Skeletal muscle satellite cell (primary cell): ENCODE results near the gene EFNA4. TPM values are rescaled to one million over a fixed set of nuclear protein-coding genes. Genes with fewer than 3 reads are reported as not detected.

ENCODE experiments used
- H3K27me3 ChIP-seq: 2 replicates; pipeline ENCODE4 v1.7.0; 2013; ENCODE audit warnings: low read length; ENCODE audit not compliant: control insufficient read depth, insufficient read depth
- H3K36me3 ChIP-seq: 2 replicates; pipeline ENCODE4 v1.7.0; 2013; ENCODE audit warnings: mild to moderate bottlenecking, control low read depth, low read length; ENCODE audit not compliant: insufficient read depth
- H3K4me1 ChIP-seq: 2 replicates; pipeline ENCODE4 v1.7.0; 2013; ENCODE audit warnings: low read length; ENCODE audit not compliant: control insufficient read depth, insufficient read depth
- H3K4me2 ChIP-seq: 2 replicates; pipeline ENCODE4 v1.7.0; 2013; ENCODE audit warnings: mild to moderate bottlenecking, low read length
- H3K4me3 ChIP-seq: 2 replicates; pipeline ENCODE4 v1.7.0; 2013; ENCODE audit warnings: low read length
- H3K9ac ChIP-seq: 2 replicates; pipeline ENCODE4 v1.7.0; 2013; ENCODE audit warnings: mild to moderate bottlenecking, low read depth, low read length, moderate library complexity
- H3K9me3 ChIP-seq: replicated peaks from 2 replicates; pipeline ENCODE4 v1.7.0; 2013; ENCODE audit warnings: mild to moderate bottlenecking, control low read depth, low read length
- total RNA-seq: library from RNA; depleted of rRNA; stranded (reverse); fragments of >200 nt; gene quantifications from 2 replicates; pipeline ENCODE4 v1.2.3, GENCODE V29; 2012; rRNA removed

Gene EFNA4, protein sequence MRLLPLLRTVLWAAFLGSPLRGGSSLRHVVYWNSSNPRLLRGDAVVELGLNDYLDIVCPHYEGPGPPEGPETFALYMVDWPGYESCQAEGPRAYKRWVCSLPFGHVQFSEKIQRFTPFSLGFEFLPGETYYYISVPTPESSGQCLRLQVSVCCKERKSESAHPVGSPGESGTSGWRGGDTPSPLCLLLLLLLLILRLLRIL
- 1.8 and 2.4 TPM in 2 replicates for total RNA-seq

GRCh38 chr1:155063550-155064110 lies at the start of gene EFNA4:
Gene EFNA4, plus strand, starts transcription at chr1:155063740. Its CDS starts 84 bp downstream, at chr1:155063824.
- H3K27me3 ChIP-seq = no peaks in the 10 kb centered on the region
- H3K9ac ChIP-seq = peak within 1 kb of the TSS; percentile 91
- peaks cover 14% of the 10 kb centered on the region for H3K4me1 ChIP-seq
- peaks cover 10% of the 10 kb centered on the region for H3K36me3 ChIP-seq
- H3K4me2 ChIP-seq = peak within 1 kb of the TSS; percentile 99
- peak within 1 kb of the TSS; percentile 99 for H3K4me3 ChIP-seq
- H3K9me3 ChIP-seq = no peaks in the 10 kb centered on the region

GRCh38 chr1:155014709-155015508 lies 48.6 kb upstream of the EFNA4 start:
- H3K9ac ChIP-seq = no peak overlapping the region
- H3K4me2 ChIP-seq = no peak overlapping the region
- H3K27me3 ChIP-seq = no peaks in the 10 kb centered on the region
- no peak overlapping the region for H3K4me3 ChIP-seq
- H3K9me3 ChIP-seq = no peaks in the 10 kb centered on the region
- peaks cover 39% of the 10 kb centered on the region for H3K36me3 ChIP-seq
- H3K4me1 ChIP-seq = peaks cover 35% of the 10 kb centered on the region

DNA sequence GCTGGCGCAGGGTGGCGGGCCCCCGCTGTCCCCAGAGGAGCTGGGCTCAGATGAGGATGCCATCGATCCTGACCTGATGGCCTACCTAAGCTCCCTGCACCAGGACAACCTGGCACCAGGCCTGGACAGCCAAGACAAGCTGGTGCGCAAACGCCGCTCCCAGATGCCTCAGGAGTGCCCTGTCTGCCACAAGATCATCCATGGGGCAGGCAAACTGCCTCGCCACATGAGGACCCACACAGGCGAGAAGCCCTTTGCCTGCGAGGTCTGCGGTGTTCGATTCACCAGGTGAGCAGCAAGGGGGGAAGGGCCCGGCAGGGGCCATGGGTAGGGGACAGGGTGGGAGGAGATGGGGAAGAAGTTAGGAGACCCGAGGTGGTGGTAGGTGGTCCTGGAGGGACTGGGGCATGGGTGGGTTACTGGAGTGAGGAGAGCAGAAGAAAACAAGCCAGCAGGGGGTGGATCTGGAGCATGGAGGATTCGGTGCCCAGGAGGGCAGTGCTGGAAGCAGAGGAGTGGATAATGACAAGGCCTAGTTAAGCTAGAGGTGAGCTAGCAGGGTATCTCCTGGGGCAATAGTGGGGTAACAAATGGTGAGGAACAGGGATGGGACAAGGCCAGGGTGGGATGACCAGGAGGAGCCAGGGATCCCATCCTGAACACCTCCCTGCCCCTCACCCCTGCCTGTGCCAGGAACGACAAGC lies 47.9 kb upstream of the EFNA4 start:
- Histone ChIP-seq H3K4me2 (no peak overlapping the region), H3K4me1 (peaks cover 35% of the 10 kb centered on the region), H3K9me3 (no peaks in the 10 kb centered on the region), H3K4me3 (no peak overlapping the region), H3K9ac (no peak overlapping the region), H3K36me3 (peaks cover 36% of the 10 kb centered on the region), H3K27me3 (no peaks in the 10 kb centered on the region)

GRCh38 chr1:155016231-155016831 lies 47.2 kb upstream of the EFNA4 start:
- no peak overlapping the region for H3K4me3 ChIP-seq

GRCh38 chr1:155017041-155017945 lies 46.2 kb upstream of the EFNA4 start:
- Histone ChIP-seq H3K27me3 (no peaks in the 10 kb centered on the region), H3K9me3 (no peaks in the 10 kb centered on the region), H3K36me3 (peaks cover 34% of the 10 kb centered on the region), H3K4me1 (peaks cover 27% of the 10 kb centered on the region), H3K4me2 (peak overlapping the region; percentile 80), H3K4me3 (peak overlapping the region; percentile 54), H3K9ac (peak overlapping the region; percentile 62)

More at GRCh38 chr1:155016231-155016831, 47.2 kb upstream of the EFNA4 start:
- peaks cover 36% of the 10 kb centered on the region for H3K36me3 ChIP-seq
- no peak overlapping the region for H3K4me2 ChIP-seq
- no peak overlapping the region for H3K9ac ChIP-seq
- peaks cover 35% of the 10 kb centered on the region for H3K4me1 ChIP-seq
- no peaks in the 10 kb centered on the region for H3K9me3 ChIP-seq
- no peaks in the 10 kb centered on the region for H3K27me3 ChIP-seq

GRCh38 chr1:155017946-155018316 lies 45.6 kb upstream of the EFNA4 start:
- H3K36me3 ChIP-seq = peaks cover 32% of the 10 kb centered on the region

GRCh38 chr1:155018617-155019348 lies 44.8 kb upstream of the EFNA4 start:
- Histone ChIP-seq H3K9ac (no peak overlapping the region), H3K4me3 (no peak overlapping the region), H3K4me2 (peak overlapping the region; percentile 32), H3K27me3 (no peaks in the 10 kb centered on the region), H3K9me3 (no peaks in the 10 kb centered on the region), H3K4me1 (peaks cover 24% of the 10 kb centered on the region), H3K36me3 (peaks cover 32% of the 10 kb centered on the region)

More at GRCh38 chr1:155017946-155018316, 45.6 kb upstream of the EFNA4 start:
- Histone ChIP-seq H3K27me3 (no peaks in the 10 kb centered on the region), H3K4me1 (peaks cover 24% of the 10 kb centered on the region), H3K4me2 (peak overlapping the region; percentile 80), H3K4me3 (peak overlapping the region; percentile 54), H3K9ac (peak overlapping the region; percentile 62), H3K9me3 (no peaks in the 10 kb centered on the region)

DNA sequence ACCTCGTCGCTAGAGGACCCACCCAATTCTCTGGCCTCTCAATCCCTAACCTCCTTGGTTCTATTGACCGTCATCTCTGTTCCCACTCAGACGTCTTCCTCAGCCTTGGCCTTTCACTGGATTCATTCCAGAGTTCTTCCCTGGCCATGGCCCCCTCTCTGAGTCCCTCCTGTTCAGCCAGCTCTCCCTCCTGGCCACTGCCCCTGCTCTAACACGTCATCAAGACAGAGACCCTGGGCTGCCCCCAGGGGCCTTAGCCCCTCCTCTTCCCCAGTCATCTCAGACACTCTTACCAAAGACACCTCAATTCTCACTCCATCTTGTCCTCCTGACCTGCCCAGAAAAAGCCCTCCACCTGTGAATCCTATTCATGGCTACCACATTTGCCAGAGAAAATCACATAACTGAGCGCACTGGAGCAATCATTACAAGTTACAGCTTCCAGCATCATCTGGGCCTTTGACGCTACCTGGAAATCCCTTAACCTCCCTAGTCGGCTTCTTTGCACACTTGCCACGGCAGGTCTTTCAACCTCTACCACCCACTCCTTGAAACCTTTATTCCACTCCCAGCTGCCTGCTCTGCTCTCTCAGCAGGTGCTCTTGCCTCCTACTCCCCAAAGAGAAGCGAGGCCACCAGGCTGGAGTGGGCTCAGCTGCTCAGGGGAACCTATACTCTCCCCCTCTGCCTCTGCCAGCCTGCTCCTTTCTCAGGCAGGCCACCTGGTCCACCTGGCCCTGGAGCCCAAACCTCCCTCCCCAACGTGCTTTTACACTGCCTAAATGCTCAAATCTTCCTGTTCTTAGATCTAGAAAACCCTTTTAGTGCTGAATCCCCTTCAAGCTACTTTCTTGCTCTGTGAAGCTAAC lies 43.9 kb upstream of the EFNA4 start:
- Histone ChIP-seq H3K4me2 (no peak overlapping the region), H3K9ac (no peak overlapping the region), H3K4me3 (no peak overlapping the region), H3K36me3 (peaks cover 23% of the 10 kb centered on the region), H3K27me3 (no peaks in the 10 kb centered on the region), H3K9me3 (no peaks in the 10 kb centered on the region), H3K4me1 (peaks cover 24% of the 10 kb centered on the region)

DNA sequence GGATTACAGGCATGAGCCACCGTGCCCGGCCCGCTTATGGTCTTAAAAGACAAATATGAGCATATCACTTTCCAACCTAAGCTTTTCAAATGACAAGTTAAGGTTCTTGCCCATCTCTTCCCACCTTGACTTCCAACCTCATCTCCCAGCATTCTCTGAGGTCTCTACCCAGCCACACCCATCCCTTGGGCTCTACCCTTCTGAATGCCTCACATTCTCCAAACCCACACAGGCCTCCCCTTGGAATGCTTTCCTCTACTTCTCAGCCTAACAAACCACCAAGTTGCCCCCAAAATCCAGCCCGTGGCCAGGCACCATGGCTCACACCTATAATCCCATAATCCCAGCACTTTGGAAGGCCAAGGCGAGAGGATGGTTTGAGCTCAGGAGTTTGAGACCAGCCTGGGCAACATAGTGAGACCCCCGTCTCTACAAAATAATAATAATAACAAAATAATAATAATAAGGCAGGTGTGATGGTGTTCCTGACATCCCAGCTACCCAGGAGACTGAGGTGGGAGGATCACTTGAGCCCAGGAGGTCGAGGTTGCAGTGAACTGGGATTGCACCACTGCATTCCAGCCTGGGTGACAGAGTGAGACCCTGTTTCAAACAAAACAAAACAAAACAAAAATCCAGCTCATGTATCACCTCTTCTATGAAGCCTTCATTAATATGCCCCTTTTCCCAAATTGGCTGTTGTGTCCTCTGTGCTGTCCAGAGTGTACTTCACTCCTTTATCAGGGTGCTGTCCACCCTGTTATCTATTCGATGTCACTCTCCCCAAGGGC lies 41.2 kb upstream of the EFNA4 start:
- Histone ChIP-seq H3K4me3 (no peak overlapping the region), H3K36me3 (peaks cover 3% of the 10 kb centered on the region), H3K9me3 (no peaks in the 10 kb centered on the region), H3K9ac (no peak overlapping the region), H3K4me2 (no peak overlapping the region), H3K4me1 (peaks cover 16% of the 10 kb centered on the region), H3K27me3 (no peaks in the 10 kb centered on the region)
